Prostate gland (tissue), 2 donors: ENCODE results near the gene TFR2.

ENCODE experiments used
- CTCF ChIP-seq, 4 experiments: fragments of 200-600 bp in 2 of 4; fragments of 450-650 bp in 2 of 4; sonication (generic) in 2 of 4; IDR thresholded peaks; 1 replicate in 3 of 4; 2 replicates in 1 of 4; pipeline ENCODE4 v1.5.1; 2016 to 2019; ENCODE audit warnings: antibody characterized with exemption in 4 of 4, mild to moderate bottlenecking in 2 of 4, moderate library complexity in 2 of 4
- POLR2A ChIP-seq: fragments of 450-650 bp; IDR thresholded peaks from one replicate; pipeline ENCODE4 v1.6.1; 2016; ENCODE audit warnings: antibody characterized with exemption, mild to moderate bottlenecking
- POLR2AphosphoS5 ChIP-seq: sonication (generic); formaldehyde crosslinking; IDR thresholded peaks from one replicate; pipeline ENCODE4 v1.6.1; 2017; ENCODE audit warnings: antibody characterized with exemption

- TF ChIP-seq CTCF (IDR thresholded peaks at IDR 0.05) (no peak), POLR2A (no peak), POLR2AphosphoS5 (no peak)
These were observed 33.2 kb upstream of the TFR2 start for GRCh38 chr7:100674411-100675104.
